B cell (primary cell): ENCODE results near the gene SPINK5. TPM values are rescaled to one million over a fixed set of nuclear protein-coding genes. Genes with fewer than 3 reads are reported as not detected.

Source experiments
- ATAC-seq: fragments of 200-7000 bp; cut with Tn5 transposase; one replicate; pipeline ENCODE4 v1.10.0; 2021; ENCODE audit warnings: low read depth, mild to moderate bottlenecking, moderate number of reproducible peaks, moderate library complexity
- CTCF ChIA-PET: fragments of 350-600 bp; sonication (Branson Sonifier 250); formaldehyde crosslinking; loops from one replicate; lab custom pipeline; 2021; ENCODE audit warnings: antibody characterized with exemption, inconsistent platforms; lab: Charles Lee
- POLR2A ChIA-PET: fragments of 350-600 bp; sonication (Branson Sonifier 250); formaldehyde crosslinking; loops from one replicate; lab custom pipeline; 2021; ENCODE audit warnings: antibody characterized with exemption; lab: Charles Lee
- DNase-seq: peaks from one replicate; pipeline ENCODE4 v3.0.0; 2013
- H2AFZ ChIP-seq: 2 replicates; pipeline ENCODE4 v1.6.1; 2012; ENCODE audit warnings: mild to moderate bottlenecking, low read depth, low read length; ENCODE audit not compliant: insufficient read depth, poor library complexity, severe bottlenecking
- H3K27ac ChIP-seq, 2 donors: 1 replicate in 1 of 2; 2 replicates in 1 of 2; pipeline ENCODE4 v1.5.1; 2012 to 2013; ENCODE audit warnings: low read length in 2 of 2, mild to moderate bottlenecking in 2 of 2, moderate library complexity in 1 of 2
- H3K27me3 ChIP-seq, 4 experiments: fragments of 200-600 bp in 1 of 4; sonication (generic) in 1 of 4; replicated peaks in 1 of 4; 1 replicate in 2 of 4; 2 replicates in 2 of 4; pipeline versions ENCODE4 v1.6.1 to v1.7.0; 2013 to 2016; ENCODE audit warnings: low read length in 3 of 4, mild to moderate bottlenecking in 2 of 4, mixed read lengths in 1 of 4, moderate library complexity in 1 of 4; ENCODE audit not compliant: insufficient read depth in 4 of 4, control insufficient read depth in 3 of 4; ENCODE audit errors: control extremely low read depth in 1 of 4
- H3K36me3 ChIP-seq, 2 experiments: replicated peaks in 1 of 2; 1 replicate in 1 of 2; 2 replicates in 1 of 2; pipeline versions ENCODE4 v1.6.1 to v1.7.1; 2013; ENCODE audit warnings: low read length in 1 of 2; ENCODE audit not compliant: insufficient read depth in 2 of 2, control insufficient read depth in 1 of 2; ENCODE audit errors: control extremely low read depth in 1 of 2, extremely low read depth in 1 of 2
- H3K4me1 ChIP-seq, 2 donors: fragments of 200-600 bp in 1 of 2; sonication (generic) in 1 of 2; 1 replicate in 1 of 2; 2 replicates in 1 of 2; pipeline versions ENCODE4 v1.5.1 to v1.6.1; 2013 to 2017; ENCODE audit warnings: low read length in 2 of 2; ENCODE audit not compliant: control insufficient read depth in 2 of 2, insufficient read depth in 2 of 2
- H3K4me2 ChIP-seq: replicated peaks from 2 replicates; pipeline ENCODE3; 2012; ENCODE audit warnings: mild to moderate bottlenecking, low read depth, low read length; ENCODE audit not compliant: poor library complexity, severe bottlenecking
- H3K4me3 ChIP-seq, 5 experiments: fragments of 200-600 bp in 1 of 5; sonication (generic) in 1 of 5; 1 replicate in 3 of 5; 2 replicates in 2 of 5; pipeline versions ENCODE4 v1.5.1 to v1.7.0; 2011 to 2016; ENCODE audit warnings: low read length in 4 of 5, mild to moderate bottlenecking in 4 of 5, low read depth in 2 of 5, control low read depth in 1 of 5, moderate library complexity in 1 of 5; ENCODE audit not compliant: insufficient read depth in 1 of 5; ENCODE audit errors: control extremely low read depth in 1 of 5, extremely low read depth in 1 of 5
- H3K79me2 ChIP-seq: fragments of 200-600 bp; sonication (generic); one replicate; pipeline ENCODE4 v1.6.0; 2016; ENCODE audit warnings: low read length; ENCODE audit not compliant: control insufficient read depth, insufficient read depth
- H3K9ac ChIP-seq: fragments of 200-600 bp; sonication (generic); 2 replicates; pipeline ENCODE4 v1.6.1; 2017; ENCODE audit warnings: mild to moderate bottlenecking, low read length, moderate library complexity
- H3K9me3 ChIP-seq, 3 donors: one replicate each; pipeline versions ENCODE4 v1.6.1 to v1.7.1; 2013; ENCODE audit warnings: low read length in 2 of 3; ENCODE audit not compliant: control insufficient read depth in 2 of 3, insufficient read depth in 1 of 3; ENCODE audit errors: control extremely low read depth in 1 of 3
- H4K20me1 ChIP-seq: 2 replicates; pipeline ENCODE4 v1.6.0; 2012; ENCODE audit warnings: mild to moderate bottlenecking, low read length; ENCODE audit not compliant: insufficient read depth, control insufficient read depth, poor library complexity, severe bottlenecking
- H3K27ac Mint-ChIP-seq: one replicate; pipeline ENCODE4 v1.8.0; 2021; ENCODE audit warnings: mixed read lengths
- H3K27me3 Mint-ChIP-seq: one replicate; pipeline ENCODE4 v1.8.0; 2021; ENCODE audit warnings: mixed read lengths
- H3K4me1 Mint-ChIP-seq: one replicate; pipeline ENCODE4 v1.8.0; 2021; ENCODE audit warnings: mixed read lengths
- H3K4me3 Mint-ChIP-seq: one replicate; pipeline ENCODE4 v1.8.0; 2021; ENCODE audit warnings: mixed read lengths
- H3K9me3 Mint-ChIP-seq: one replicate; pipeline ENCODE4 v1.8.0; 2022; ENCODE audit warnings: mixed read lengths; ENCODE audit not compliant: insufficient read depth
- EZH2 ChIP-seq: IDR thresholded peaks from 2 replicates; pipeline ENCODE4 v1.6.1; 2012; ENCODE audit warnings: borderline replicate concordance, low read depth, mild to moderate bottlenecking, moderate library complexity, low read length; ENCODE audit not compliant: insufficient read depth, poor library complexity, severe bottlenecking
- WGBS: methylation state at CpG from one replicate; pipeline ENCODE4 v1.1.5; 2013; ENCODE audit warnings: missing lambda C conversion rate; ENCODE audit not compliant: insufficient coverage; 5-methylcytosine and 5-hydroxymethylcytosine counted together
- intact Hi-C: fragments of 100-400 bp; cut with micrococcal nuclease; formaldehyde crosslinking; loops from one replicate; pipeline ENCODE4 v1.10.0; 2022
- polyA plus RNA-seq: library from polyadenylated mRNA; depleted of rRNA; stranded (reverse); fragments of >200 nt; gene quantifications from 2 replicates; pipeline ENCODE4 v1.2.3, GENCODE V29; 2012
- total RNA-seq, 2 donors: library from RNA; stranded (reverse); fragments of 120-200 nt in 1 of 2; gene quantifications; 1 replicate in 1 of 2; 2 replicates in 1 of 2; pipeline versions ENCODE4 v1.2.3 to v1.2.4, GENCODE V29; 2013 to 2022
- TF ChIP-seq, protein P1 (sequence below): fragments of 200-600 bp; IDR thresholded peaks from one replicate; pipeline ENCODE4 v1.8.0; 2022; ENCODE audit warnings: antibody characterized with exemption, mild to moderate bottlenecking

Gene SPINK5
- total and polyA plus RNA-seq, 2 donors (not counting 1 experiment from before 2014, with no cell fraction given): not detected

DNA sequence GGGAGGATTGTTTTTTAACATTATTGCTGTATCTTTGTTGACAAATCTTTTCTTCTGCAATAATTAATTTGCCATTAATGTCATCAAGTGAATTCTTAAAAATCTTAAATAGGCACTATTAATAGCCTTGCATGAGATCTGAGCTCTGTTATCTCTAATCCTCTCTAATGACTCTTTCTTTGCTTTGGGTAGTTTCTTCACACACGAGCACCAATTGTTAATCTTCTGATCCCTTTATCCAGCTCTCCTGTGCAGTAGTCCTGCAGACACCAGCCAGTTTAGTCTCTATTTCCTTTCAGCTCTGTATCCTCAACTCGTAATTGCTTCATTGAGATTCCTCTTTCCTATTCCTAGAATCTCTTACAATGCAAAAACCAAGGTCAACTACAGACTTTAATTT is 112.7 kb downstream of the SPINK5 start:
- Histone ChIP-seq H3K27me3 (no peaks in the 10 kb centered on the region), H3K9ac (no peak overlapping the region), H3K27ac (no peak overlapping the region), H3K36me3 (no peaks in the 10 kb centered on the region), H3K79me2 (no peaks in the 10 kb centered on the region), H3K4me3 (no peak overlapping the region), H3K4me1 (no peaks in the 10 kb centered on the region), H2AFZ (no peak overlapping the region), H3K9me3 (no peaks in the 10 kb centered on the region), H3K4me2 (no peak overlapping the region), H4K20me1 (no peaks in the 10 kb centered on the region)
- 83% methylated on average over 2 of the region's 2 CpGs for WGBS
- ATAC-seq (no peak), DNase-seq (no peak)
- H3K27ac Mint-ChIP-seq: no peak overlapping the region
- TF ChIP-seq EZH2: no peak
- TF ChIP-seq, protein P1, sequence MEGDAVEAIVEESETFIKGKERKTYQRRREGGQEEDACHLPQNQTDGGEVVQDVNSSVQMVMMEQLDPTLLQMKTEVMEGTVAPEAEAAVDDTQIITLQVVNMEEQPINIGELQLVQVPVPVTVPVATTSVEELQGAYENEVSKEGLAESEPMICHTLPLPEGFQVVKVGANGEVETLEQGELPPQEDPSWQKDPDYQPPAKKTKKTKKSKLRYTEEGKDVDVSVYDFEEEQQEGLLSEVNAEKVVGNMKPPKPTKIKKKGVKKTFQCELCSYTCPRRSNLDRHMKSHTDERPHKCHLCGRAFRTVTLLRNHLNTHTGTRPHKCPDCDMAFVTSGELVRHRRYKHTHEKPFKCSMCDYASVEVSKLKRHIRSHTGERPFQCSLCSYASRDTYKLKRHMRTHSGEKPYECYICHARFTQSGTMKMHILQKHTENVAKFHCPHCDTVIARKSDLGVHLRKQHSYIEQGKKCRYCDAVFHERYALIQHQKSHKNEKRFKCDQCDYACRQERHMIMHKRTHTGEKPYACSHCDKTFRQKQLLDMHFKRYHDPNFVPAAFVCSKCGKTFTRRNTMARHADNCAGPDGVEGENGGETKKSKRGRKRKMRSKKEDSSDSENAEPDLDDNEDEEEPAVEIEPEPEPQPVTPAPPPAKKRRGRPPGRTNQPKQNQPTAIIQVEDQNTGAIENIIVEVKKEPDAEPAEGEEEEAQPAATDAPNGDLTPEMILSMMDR: no peak
- ChIA-PET POLR2A (no interaction called here), CTCF (no interaction called here)
- H3K4me1 Mint-ChIP-seq: no peaks in the 10 kb centered on the region
- intact Hi-C loops: loop anchor here (10.0 kb wide), 1 partner anchor 938 kb away; no protein-coding TSS in a partner anchor
- no peak overlapping the region for H3K4me3 Mint-ChIP-seq
- H3K27me3 Mint-ChIP-seq: peaks cover 17% of the 10 kb centered on the region
- H3K9me3 Mint-ChIP-seq: no peaks in the 10 kb centered on the region

DNA sequence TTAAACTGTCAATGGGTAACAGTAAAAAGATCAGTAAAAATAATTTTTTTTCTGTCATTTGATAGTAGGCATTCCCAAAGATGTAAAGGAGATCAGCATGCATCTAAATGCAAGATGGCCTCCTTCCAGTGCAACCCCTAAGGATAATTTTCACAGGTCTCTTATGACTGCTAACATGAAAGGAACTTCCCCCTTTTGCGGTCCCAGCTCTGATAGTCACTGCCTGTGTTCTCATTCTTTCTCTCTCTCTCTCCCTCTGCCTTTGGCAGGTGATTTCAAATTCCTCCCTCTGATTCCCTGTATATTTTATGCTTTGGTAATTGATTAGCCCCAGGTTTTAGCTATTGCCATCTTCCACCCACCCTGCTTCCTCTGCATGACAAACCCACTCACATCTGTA is 113.4 kb downstream of the SPINK5 start:
- Histone ChIP-seq H3K9ac (no peak overlapping the region), H4K20me1 (no peaks in the 10 kb centered on the region), H3K27ac (no peak overlapping the region), H2AFZ (no peak overlapping the region), H3K27me3 (no peaks in the 10 kb centered on the region), H3K4me1 (no peaks in the 10 kb centered on the region), H3K4me2 (no peak overlapping the region), H3K9me3 (no peaks in the 10 kb centered on the region), H3K4me3 (no peak overlapping the region), H3K79me2 (no peaks in the 10 kb centered on the region), H3K36me3 (no peaks in the 10 kb centered on the region)
- no peak overlapping the region for H3K4me3 Mint-ChIP-seq
- H3K9me3 Mint-ChIP-seq: no peaks in the 10 kb centered on the region
- intact Hi-C loops: loop anchor here (10.0 kb wide), 1 partner anchor 938 kb away; no protein-coding TSS in a partner anchor
- no peak for DNase-seq
- WGBS: no CpG with 5 or more reads among the region's 1 CpG
- CTCF ChIA-PET: interaction anchor here (1.5 kb wide), 1 partner anchor 554 kb away, joined by 4 read pairs; no protein-coding TSS in a partner anchor
- ATAC-seq: no peak
- TF ChIP-seq, protein P1: no peak
- no peak for TF ChIP-seq EZH2
- POLR2A ChIA-PET: no interaction called here
- no peak overlapping the region for H3K27ac Mint-ChIP-seq
- H3K27me3 Mint-ChIP-seq: peaks cover 17% of the 10 kb centered on the region
- H3K4me1 Mint-ChIP-seq: no peaks in the 10 kb centered on the region
